HG03066 (cell line): ENCODE results near the gene KRT27.

ENCODE experiments used
- ATAC-seq: cut with Tn5 transposase; IDR thresholded peaks from one replicate; pipeline ENCODE4 v1.9.1; 2021; ENCODE audit warnings: low read depth; ENCODE audit not compliant: unreplicated experiment

Gene KRT27

GRCh38 chr17:40810494-40810893, 28.1 kb upstream of the KRT27 start:
- no peak for ATAC-seq

DNA sequence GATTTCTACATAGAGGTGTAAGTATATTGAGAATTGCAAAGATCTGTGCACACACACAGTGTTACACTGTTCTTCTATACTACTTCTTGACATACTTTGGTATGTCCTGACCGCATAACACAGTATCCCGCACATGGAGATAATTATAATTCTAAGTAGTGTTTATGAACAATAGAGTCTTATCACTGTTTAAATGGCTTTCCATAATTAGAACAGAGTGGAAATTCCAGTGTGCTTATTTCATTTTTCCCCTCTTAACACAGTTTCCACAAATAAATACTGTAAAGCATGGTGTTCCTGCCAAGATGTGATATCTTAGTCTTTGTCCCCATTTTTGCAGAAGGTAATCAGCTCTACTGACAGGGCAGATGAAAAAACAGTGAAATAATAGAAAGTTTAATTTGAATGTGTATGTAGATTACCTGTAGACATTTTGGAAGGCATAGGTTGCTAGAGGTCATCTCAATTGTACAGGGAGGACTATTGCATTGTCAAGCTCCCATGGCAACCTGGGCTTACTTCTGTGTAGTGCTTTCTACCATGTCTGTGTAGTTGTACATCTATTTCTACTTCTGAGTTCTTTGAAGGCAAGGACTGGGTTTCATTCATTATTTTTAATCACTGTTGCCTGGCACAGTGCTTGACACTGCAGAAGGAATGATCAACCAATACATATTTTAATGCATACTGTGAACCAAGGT, 27.5 kb upstream of the KRT27 start:
- ATAC-seq: no peak

DNA sequence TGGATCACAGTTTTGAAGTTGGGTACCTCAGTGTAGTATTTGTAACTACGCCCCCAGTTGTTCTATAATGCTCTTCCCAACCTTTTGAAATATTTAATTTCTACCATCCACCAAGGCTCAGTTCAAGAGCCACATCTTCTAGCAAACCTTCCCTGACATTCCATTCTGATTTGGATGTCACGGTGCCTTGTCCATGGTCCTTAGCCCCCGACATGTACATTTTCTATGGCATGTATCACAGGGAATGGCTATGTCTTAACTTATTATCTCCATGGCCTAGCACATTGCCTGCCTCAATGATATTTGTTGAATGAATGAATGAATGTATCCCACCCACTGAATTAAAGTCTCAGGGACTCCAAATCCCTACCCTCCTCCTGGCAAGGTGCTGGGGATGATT, 23.8 kb upstream of the KRT27 start:
- ATAC-seq: no peak

- ATAC-seq: no peak
These were observed 21.3 kb upstream of the KRT27 start for GRCh38 chr17:40803617-40804082.

GRCh38 chr17:40801157-40801556, 18.8 kb upstream of the KRT27 start:
- ATAC-seq: no peak

DNA sequence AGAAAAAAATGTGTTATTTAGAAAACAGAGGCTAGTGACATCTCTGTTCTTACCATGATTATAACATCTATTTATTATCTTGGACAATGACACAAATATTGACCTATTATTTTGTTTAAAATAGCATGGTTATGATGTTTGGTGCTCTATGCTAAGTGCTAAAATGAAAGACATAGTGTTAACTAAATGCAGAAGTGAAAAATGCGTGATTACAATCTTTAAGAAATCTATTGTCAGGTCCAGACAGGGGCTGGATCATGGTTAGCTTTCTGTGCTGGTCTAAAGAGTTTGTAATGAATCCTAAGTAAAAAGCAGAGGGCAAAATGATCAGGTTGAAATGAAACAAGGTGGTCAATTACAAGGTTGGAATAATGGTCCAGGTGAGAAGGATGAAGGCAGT, 18.0 kb upstream of the KRT27 start:
- no peak for ATAC-seq

- ATAC-seq: no peak
These were observed 17.5 kb upstream of the KRT27 start, which contains the start of gene KRT28 for GRCh38 chr17:40799859-40800258. Gene KRT28, minus strand, starts transcription at chr17:40799959. Its CDS starts 66 bp downstream, at chr17:40799893.

- no peak for ATAC-seq
These were observed 14.5 kb upstream of the KRT27 start for GRCh38 chr17:40796846-40797245.

- no peak for ATAC-seq
These were observed 12.8 kb upstream of the KRT27 start for GRCh38 chr17:40795019-40795667.

- no peak for ATAC-seq
These were observed 12.1 kb upstream of the KRT27 start for GRCh38 chr17:40794466-40794865.

- ATAC-seq: no peak
These were observed 11.5 kb upstream of the KRT27 start for GRCh38 chr17:40793832-40794231.

- no peak for ATAC-seq
These were observed 9.6 kb upstream of the KRT27 start for GRCh38 chr17:40791787-40792436.

DNA sequence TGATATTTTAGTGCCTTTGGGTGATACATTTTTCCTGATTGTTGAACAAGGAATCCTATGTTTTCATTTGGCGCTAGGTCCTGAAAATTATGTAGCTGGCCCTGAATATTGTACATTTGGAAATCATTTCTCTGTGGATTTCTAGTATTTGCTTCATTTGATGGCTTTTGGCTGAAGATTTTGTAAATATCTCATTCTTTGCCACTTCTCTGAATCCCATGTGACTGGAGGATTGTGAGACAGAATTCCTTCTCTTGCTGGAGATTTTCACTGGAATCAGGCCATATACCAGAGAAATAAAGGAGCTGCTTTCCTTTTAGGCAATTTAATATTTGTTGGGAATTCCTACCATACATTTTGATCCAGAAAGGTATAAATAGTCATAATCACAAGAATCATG, 8.8 kb upstream of the KRT27 start:
- ATAC-seq: no peak

DNA sequence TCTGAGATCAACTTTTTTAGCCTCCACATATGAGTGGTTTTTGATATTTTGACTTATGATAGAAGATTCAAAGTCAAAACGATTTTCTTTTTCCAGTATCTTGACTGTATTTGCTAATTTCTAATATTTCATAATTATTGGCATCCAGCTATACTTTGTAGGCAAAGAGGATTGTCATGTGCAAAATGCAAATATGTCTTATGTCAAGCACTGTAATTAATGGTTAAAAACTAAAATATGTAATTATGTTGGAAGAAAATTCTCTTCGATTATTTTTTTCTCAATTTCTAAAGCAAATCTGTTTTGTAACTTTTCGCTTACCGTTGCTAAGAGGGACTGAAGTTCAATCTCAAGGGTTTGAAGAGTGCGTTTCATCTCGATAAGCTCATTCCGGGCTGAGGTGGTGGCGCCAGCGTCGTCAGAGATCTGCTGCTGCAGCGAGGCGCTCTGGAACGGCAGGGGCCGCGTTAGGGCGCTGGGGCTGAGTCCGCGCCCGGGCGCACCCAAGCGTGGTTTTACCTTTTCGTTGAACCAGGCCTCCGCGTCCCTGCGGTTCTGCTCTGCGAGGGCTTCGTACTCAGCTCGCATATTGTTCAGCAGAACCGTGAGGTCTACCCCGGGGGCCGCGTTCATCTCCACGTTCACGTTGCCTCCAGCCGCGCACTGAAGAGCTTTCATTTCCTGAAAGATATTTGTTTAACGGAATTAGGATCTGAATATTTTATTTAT, 3.0 kb downstream of the KRT27 start:
- ATAC-seq: no peak

DNA sequence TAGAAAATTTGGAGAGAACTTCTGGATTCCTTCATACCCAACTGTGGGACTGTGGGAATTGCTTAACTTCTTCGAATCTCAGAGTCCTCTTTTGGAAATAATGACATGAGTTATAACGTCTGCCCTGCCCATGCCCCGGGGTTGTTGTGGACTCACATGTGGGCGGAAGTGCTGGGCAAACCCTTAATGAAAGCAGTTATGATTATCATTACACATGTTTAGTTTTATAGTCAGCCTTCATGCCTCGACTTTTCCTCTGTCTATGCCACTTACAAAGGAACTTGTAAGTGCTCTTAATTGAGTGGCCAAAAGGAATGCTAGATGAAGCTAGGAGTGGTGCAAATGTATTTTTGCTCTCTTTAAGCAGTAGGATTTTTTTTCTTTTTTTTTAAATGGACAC, 3.9 kb downstream of the KRT27 start:
- no peak for ATAC-seq

DNA sequence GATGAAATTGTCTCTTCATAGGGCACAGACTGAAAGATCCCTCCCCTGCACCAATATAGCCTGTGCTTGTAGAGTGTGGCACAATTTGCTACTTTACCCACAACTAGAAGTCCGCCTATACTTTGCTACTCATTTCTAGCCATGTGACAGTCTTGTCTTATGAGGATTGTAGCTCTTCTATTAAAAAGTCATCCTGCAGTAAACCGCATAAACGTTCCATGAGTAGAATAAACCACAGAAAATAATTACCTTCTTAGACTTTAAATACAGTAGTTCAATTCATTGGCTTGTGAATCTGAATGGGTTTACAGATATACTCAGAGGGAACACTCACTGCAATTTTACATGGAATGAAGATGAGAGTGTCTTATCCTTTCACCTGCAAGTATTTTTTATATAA, 4.4 kb downstream of the KRT27 start:
- ATAC-seq: no peak

DNA sequence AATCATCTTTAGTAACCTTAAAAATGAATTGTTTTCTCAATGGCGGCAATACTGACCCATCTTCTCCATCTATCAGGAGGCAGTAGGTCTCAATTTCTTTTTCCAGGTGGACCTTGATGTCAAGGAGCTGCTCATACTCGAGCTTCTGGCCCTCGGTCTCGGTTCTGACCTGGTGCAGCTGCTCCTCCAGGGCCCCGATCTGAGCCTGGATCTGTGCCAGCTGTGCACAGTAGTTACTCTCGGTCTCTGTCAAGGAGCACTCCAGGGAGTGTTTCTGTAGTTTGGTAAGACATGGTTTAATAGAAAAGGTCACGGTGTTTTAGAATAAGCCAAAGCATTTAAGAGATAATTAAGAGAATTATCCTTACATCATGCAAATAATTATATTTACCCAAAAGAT, 4.9 kb downstream of the KRT27 start:
- no peak for ATAC-seq

DNA sequence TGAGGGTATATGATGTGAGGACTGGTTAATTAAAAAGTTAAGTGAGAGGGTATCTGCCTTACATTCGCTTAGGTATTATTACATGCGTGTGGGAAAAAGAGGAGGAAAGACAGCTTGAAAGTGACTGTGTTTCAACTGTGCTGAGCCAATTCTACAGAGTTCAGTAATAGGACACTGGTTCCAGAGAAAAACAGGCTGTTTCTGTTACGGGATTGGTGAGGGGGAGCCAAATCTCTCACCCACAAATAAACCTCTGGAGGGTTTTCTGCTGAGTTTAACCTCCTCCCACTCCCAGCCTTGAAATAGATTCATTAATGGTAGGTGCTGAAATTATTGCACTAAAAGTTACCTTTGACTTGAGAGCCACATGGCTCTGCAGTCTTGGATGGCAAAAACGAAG, 6.4 kb downstream of the KRT27 start:
- ATAC-seq: no peak

- no peak for ATAC-seq
These were observed 10.2 kb downstream of the KRT27 start, which contains the start of gene KRT26 for GRCh38 chr17:40772101-40772500. Gene KRT26, minus strand, starts transcription at chr17:40772201. Its CDS starts 88 bp downstream, at chr17:40772113.

GRCh38 chr17:40765657-40766056, 16.7 kb downstream of the KRT27 start:
- no peak for ATAC-seq

DNA sequence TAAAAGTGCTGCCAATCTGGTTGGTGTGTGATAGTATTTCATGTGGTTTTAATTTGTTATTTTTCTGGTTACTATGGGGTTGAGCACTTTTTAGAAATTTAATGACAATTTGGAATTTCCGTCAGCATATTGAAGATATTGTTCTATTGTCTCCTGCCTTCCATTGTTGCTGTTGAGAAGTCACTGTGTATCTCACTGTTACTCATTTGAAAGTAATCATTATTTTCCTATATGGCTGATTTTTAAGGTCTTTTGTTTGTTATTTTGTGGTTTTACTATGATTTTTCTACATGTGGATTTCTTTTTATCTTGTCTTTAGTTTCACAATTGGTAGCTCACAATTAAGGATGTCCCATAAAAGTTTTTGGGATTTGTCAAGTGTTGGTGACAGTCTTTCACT, 18.6 kb downstream of the KRT27 start:
- no peak for ATAC-seq
